ENCODE measurements around the gene GALNT2.

GRCh38 chr1:230286890-230287269 is 219.8 kb downstream of the GALNT2 start:
- no peak for TF ChIP-seq CTCF (IDR thresholded peaks at IDR 0.05; ENCODE audit: low read depth, low read length, missing input control)
- TF ChIP-seq REST (IDR thresholded peaks at IDR 0.05) = no peak
- no peak for TF ChIP-seq SP1 (IDR thresholded peaks at IDR 0.05)
- no peak for TF ChIP-seq EGR1 (IDR thresholded peaks at IDR 0.05; ENCODE audit: low read depth in 2 of 2)
